ENCODE data around the gene NARS2.

DNA sequence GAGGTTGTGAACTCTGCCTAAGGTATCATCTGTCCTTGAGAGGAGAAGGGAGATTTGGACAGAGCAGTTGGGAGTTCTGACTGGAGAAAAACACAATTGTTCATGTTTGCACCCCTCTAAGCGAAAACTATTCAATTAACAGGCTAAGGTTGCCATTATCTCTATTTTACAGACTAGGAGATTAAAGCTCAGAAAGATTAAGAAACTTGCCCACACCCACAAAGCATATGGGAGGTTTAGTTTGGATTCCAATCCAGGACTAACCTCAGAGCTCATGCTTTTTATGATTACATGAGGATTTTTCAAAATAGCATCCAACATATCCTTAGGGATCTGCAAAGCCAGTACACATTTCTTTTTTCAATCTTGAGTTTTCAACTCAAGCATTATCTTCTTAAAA, 179.1 kb downstream of the NARS2 start:
- TF ChIP-seq EGR1 (IDR thresholded peaks at IDR 0.05), result no peak
- TF ChIP-seq, protein P1, sequence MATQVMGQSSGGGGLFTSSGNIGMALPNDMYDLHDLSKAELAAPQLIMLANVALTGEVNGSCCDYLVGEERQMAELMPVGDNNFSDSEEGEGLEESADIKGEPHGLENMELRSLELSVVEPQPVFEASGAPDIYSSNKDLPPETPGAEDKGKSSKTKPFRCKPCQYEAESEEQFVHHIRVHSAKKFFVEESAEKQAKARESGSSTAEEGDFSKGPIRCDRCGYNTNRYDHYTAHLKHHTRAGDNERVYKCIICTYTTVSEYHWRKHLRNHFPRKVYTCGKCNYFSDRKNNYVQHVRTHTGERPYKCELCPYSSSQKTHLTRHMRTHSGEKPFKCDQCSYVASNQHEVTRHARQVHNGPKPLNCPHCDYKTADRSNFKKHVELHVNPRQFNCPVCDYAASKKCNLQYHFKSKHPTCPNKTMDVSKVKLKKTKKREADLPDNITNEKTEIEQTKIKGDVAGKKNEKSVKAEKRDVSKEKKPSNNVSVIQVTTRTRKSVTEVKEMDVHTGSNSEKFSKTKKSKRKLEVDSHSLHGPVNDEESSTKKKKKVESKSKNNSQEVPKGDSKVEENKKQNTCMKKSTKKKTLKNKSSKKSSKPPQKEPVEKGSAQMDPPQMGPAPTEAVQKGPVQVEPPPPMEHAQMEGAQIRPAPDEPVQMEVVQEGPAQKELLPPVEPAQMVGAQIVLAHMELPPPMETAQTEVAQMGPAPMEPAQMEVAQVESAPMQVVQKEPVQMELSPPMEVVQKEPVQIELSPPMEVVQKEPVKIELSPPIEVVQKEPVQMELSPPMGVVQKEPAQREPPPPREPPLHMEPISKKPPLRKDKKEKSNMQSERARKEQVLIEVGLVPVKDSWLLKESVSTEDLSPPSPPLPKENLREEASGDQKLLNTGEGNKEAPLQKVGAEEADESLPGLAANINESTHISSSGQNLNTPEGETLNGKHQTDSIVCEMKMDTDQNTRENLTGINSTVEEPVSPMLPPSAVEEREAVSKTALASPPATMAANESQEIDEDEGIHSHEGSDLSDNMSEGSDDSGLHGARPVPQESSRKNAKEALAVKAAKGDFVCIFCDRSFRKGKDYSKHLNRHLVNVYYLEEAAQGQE (IDR thresholded peaks at IDR 0.05; ENCODE audit: low read depth), result no peak
- no peak for TF ChIP-seq YY1 (IDR thresholded peaks at IDR 0.05; ENCODE audit: low read depth)
- TF ChIP-seq, protein P2, sequence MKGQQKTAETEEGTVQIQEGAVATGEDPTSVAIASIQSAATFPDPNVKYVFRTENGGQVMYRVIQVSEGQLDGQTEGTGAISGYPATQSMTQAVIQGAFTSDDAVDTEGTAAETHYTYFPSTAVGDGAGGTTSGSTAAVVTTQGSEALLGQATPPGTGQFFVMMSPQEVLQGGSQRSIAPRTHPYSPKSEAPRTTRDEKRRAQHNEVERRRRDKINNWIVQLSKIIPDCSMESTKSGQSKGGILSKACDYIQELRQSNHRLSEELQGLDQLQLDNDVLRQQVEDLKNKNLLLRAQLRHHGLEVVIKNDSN (IDR thresholded peaks at IDR 0.05), result no peak
- TF ChIP-seq CREB1 (IDR thresholded peaks at IDR 0.05; ENCODE audit: low read depth), result no peak
- TF ChIP-seq RAD21 (IDR thresholded peaks at IDR 0.05; ENCODE audit: low read depth), result no peak
- TF ChIP-seq TEAD4 (IDR thresholded peaks at IDR 0.05), result no peak
- no peak for TF ChIP-seq MAX (IDR thresholded peaks at IDR 0.05)
- TF ChIP-seq EP300 (IDR thresholded peaks at IDR 0.05; ENCODE audit: borderline replicate concordance), result no peak
- TF ChIP-seq FOXM1 (IDR thresholded peaks at IDR 0.05; ENCODE audit: borderline replicate concordance, low read depth), result no peak
